Activated naive CD8-positive, alpha-beta T cell treated with anti-CD3 and anti-CD28 coated beads, Interleukin-2, amount 10 ng/mL, durations not matched to agents 7 days and 5 days (primary cell): ENCODE measurements around the gene PDS5A. TPM values are rescaled to one million over a fixed set of nuclear protein-coding genes. Genes with fewer than 3 reads are reported as not detected.
"Not testable (repeated sequence)": the region's sequence is repeated elsewhere in the genome, so short reads cannot be mapped to it uniquely, and the experiment has no call there.

ENCODE experiments used
- ATAC-seq: fragments of 150-1000 bp; cut with Tn5 transposase; one replicate; pipeline ENCODE4 v1.10.0; 2021; ENCODE audit warnings: low read depth, moderate library complexity
- POLR2A ChIA-PET: fragments of 350-600 bp; sonication (Branson Sonifier 250); formaldehyde crosslinking; loops from one replicate; lab custom pipeline; 2021; ENCODE audit warnings: antibody characterized with exemption; lab: Charles Lee
- DNase-seq: peaks from one replicate; pipeline ENCODE4 v3.0.0; 2021
- H3K27ac Mint-ChIP-seq: one replicate; pipeline ENCODE4 v1.8.0; 2022; ENCODE audit warnings: mild to moderate bottlenecking, mixed read lengths
- H3K27me3 Mint-ChIP-seq: one replicate; pipeline ENCODE4 v1.8.0; 2022; ENCODE audit warnings: mild to moderate bottlenecking, moderate library complexity, mixed read lengths
- H3K36me3 Mint-ChIP-seq: one replicate; pipeline ENCODE4 v1.8.0; 2021; ENCODE audit warnings: mild to moderate bottlenecking, mixed read lengths
- H3K4me1 Mint-ChIP-seq: one replicate; pipeline ENCODE4 v1.8.0; 2021; ENCODE audit warnings: mixed read lengths
- H3K4me3 Mint-ChIP-seq: one replicate; pipeline ENCODE4 v1.8.0; 2022; ENCODE audit warnings: mild to moderate bottlenecking, moderate library complexity, mixed read lengths
- H3K9me3 Mint-ChIP-seq: one replicate; pipeline ENCODE4 v1.8.0; 2021; ENCODE audit warnings: mixed read lengths
- total RNA-seq, 2 experiments: library from RNA; stranded (reverse); gene quantifications; one replicate each; pipeline ENCODE4 v1.2.3, GENCODE V29; 2021

The PDS5A gene
- total RNA-seq, 2 experiments from 2014 or later, result 96.7 to 99.9 TPM

- Mint-ChIP-seq H3K9me3 (no peaks in the 10 kb centered on the region), H3K27me3 (no peaks in the 10 kb centered on the region), H3K4me1 (peaks cover 2% of the 10 kb centered on the region), H3K36me3 (peaks cover 28% of the 10 kb centered on the region), H3K4me3 (no peak overlapping the region), H3K27ac (no peak overlapping the region)
- POLR2A ChIA-PET, result interaction anchor here (0.6 kb wide), 1 partner anchor 167 kb away, joined by 8 read pairs; no protein-coding TSS in a partner anchor
- DNase-seq (no peak), ATAC-seq (no peak)
These were observed 151.9 kb downstream of the PDS5A start for GRCh38 chr4:39825741-39826231.

- Mint-ChIP-seq H3K4me3 (no peak overlapping the region), H3K4me1 (peaks cover 2% of the 10 kb centered on the region), H3K27ac (no peak overlapping the region), H3K9me3 (no peaks in the 10 kb centered on the region), H3K27me3 (no peaks in the 10 kb centered on the region), H3K36me3 (peaks cover 26% of the 10 kb centered on the region)
- DNase-seq (no peak), ATAC-seq (no peak)
- POLR2A ChIA-PET, result no interaction called here
These were observed 152.6 kb downstream of the PDS5A start for GRCh38 chr4:39825090-39825489.

- no peak overlapping the region for H3K4me3 Mint-ChIP-seq
- no peak for ATAC-seq
- POLR2A ChIA-PET, result no interaction called here
- peaks cover 19% of the 10 kb centered on the region for H3K36me3 Mint-ChIP-seq
- no peaks in the 10 kb centered on the region for H3K9me3 Mint-ChIP-seq
- H3K27ac Mint-ChIP-seq, result no peak overlapping the region
- H3K4me1 Mint-ChIP-seq, result peaks cover 2% of the 10 kb centered on the region
- DNase-seq, result no peak
- no peaks in the 10 kb centered on the region for H3K27me3 Mint-ChIP-seq
These were observed 154.5 kb downstream of the PDS5A start for GRCh38 chr4:39823191-39823590.

- H3K36me3 Mint-ChIP-seq, result peaks cover 19% of the 10 kb centered on the region
- DNase-seq (no peak), ATAC-seq (no peak)
- H3K4me3 Mint-ChIP-seq, result no peak overlapping the region
- no peak overlapping the region for H3K27ac Mint-ChIP-seq
- POLR2A ChIA-PET, result no interaction called here
- H3K4me1 Mint-ChIP-seq, result peaks cover 2% of the 10 kb centered on the region
- no peaks in the 10 kb centered on the region for H3K9me3 Mint-ChIP-seq
- H3K27me3 Mint-ChIP-seq, result no peaks in the 10 kb centered on the region
These were observed 155.0 kb downstream of the PDS5A start for GRCh38 chr4:39822662-39823061.

- Mint-ChIP-seq H3K27ac (no peak overlapping the region), H3K4me1 (peaks cover 2% of the 10 kb centered on the region), H3K27me3 (no peaks in the 10 kb centered on the region), H3K4me3 (no peak overlapping the region), H3K36me3 (peaks cover 17% of the 10 kb centered on the region), H3K9me3 (no peaks in the 10 kb centered on the region)
- ATAC-seq (no peak), DNase-seq (no peak)
- POLR2A ChIA-PET, result no interaction called here
These were observed 155.8 kb downstream of the PDS5A start for GRCh38 chr4:39821951-39822350.

- no peaks in the 10 kb centered on the region for H3K9me3 Mint-ChIP-seq
- no peak overlapping the region for H3K27ac Mint-ChIP-seq
- POLR2A ChIA-PET, result no interaction called here
- H3K27me3 Mint-ChIP-seq, result no peaks in the 10 kb centered on the region
- ATAC-seq, result no peak
- H3K4me1 Mint-ChIP-seq, result peaks cover 2% of the 10 kb centered on the region
- no peak overlapping the region for H3K4me3 Mint-ChIP-seq
- DNase-seq, result no peak
- peaks cover 12% of the 10 kb centered on the region for H3K36me3 Mint-ChIP-seq
These were observed 157.5 kb downstream of the PDS5A start for GRCh38 chr4:39820186-39820585.

- no peak overlapping the region for H3K27ac Mint-ChIP-seq
- H3K27me3 Mint-ChIP-seq, result no peaks in the 10 kb centered on the region
- no peak overlapping the region for H3K4me3 Mint-ChIP-seq
- peaks cover 6% of the 10 kb centered on the region for H3K36me3 Mint-ChIP-seq
- POLR2A ChIA-PET, result no interaction called here
- DNase-seq (no peak), ATAC-seq (no peak)
- H3K9me3 Mint-ChIP-seq, result peaks cover 2% of the 10 kb centered on the region
- peaks cover 4% of the 10 kb centered on the region for H3K4me1 Mint-ChIP-seq
These were observed 159.1 kb downstream of the PDS5A start for GRCh38 chr4:39818646-39819045.

GRCh38 chr4:39814403-39815185 is 163.1 kb downstream of the PDS5A start:
- peak overlapping the region; percentile 31 for H3K4me3 Mint-ChIP-seq
- H3K36me3 Mint-ChIP-seq, result peaks cover 8% of the 10 kb centered on the region
- no peaks in the 10 kb centered on the region for H3K27me3 Mint-ChIP-seq
- DNase-seq (peak; percentile 41), ATAC-seq (peak; percentile 38)
- peaks cover 6% of the 10 kb centered on the region for H3K4me1 Mint-ChIP-seq
- H3K9me3 Mint-ChIP-seq, result peaks cover 16% of the 10 kb centered on the region
- POLR2A ChIA-PET, result no interaction called here
- peak overlapping the region; percentile 77 for H3K27ac Mint-ChIP-seq

GRCh38 chr4:39813761-39814160 is 163.9 kb downstream of the PDS5A start:
- H3K27me3 Mint-ChIP-seq, H3K4me3 Mint-ChIP-seq, POLR2A ChIA-PET, H3K27ac Mint-ChIP-seq, H3K4me1 Mint-ChIP-seq, ATAC-seq, DNase-seq, H3K36me3 Mint-ChIP-seq: not testable (repeated sequence)
- peaks cover 16% of the 10 kb centered on the region for H3K9me3 Mint-ChIP-seq

- DNase-seq, H3K36me3 Mint-ChIP-seq, H3K4me1 Mint-ChIP-seq, ATAC-seq, H3K4me3 Mint-ChIP-seq, H3K27me3 Mint-ChIP-seq, POLR2A ChIA-PET: not testable (repeated sequence)
- Mint-ChIP-seq H3K9me3 (peaks cover 16% of the 10 kb centered on the region), H3K27ac (peak overlapping the region; percentile 20)
These were observed 164.7 kb downstream of the PDS5A start for GRCh38 chr4:39813033-39813432.

- H3K4me1 Mint-ChIP-seq, result peaks cover 6% of the 10 kb centered on the region
- POLR2A ChIA-PET, result no interaction called here
- H3K36me3 Mint-ChIP-seq, result peaks cover 8% of the 10 kb centered on the region
- DNase-seq, result no peak
- H3K9me3 Mint-ChIP-seq, result peaks cover 16% of the 10 kb centered on the region
- ATAC-seq, result no peak
- no peaks in the 10 kb centered on the region for H3K27me3 Mint-ChIP-seq
- peak overlapping the region; percentile 61 for H3K4me3 Mint-ChIP-seq
- H3K27ac Mint-ChIP-seq, result peak overlapping the region; percentile 85
These were observed 165.2 kb downstream of the PDS5A start for GRCh38 chr4:39812500-39812899.

- ATAC-seq, result no peak
- Mint-ChIP-seq H3K4me3 (no peak overlapping the region), H3K27me3 (no peaks in the 10 kb centered on the region), H3K9me3 (peaks cover 14% of the 10 kb centered on the region), H3K36me3 (peaks cover 8% of the 10 kb centered on the region), H3K4me1 (peaks cover 3% of the 10 kb centered on the region), H3K27ac (no peak overlapping the region)
- POLR2A ChIA-PET, result no interaction called here
- no peak for DNase-seq
These were observed 169.4 kb downstream of the PDS5A start for GRCh38 chr4:39808231-39808749.

GRCh38 chr4:39802005-39802404 is 175.7 kb downstream of the PDS5A start:
- POLR2A ChIA-PET, result no interaction called here
- DNase-seq, result no peak
- H3K36me3 Mint-ChIP-seq, result no peaks in the 10 kb centered on the region
- ATAC-seq, result no peak
- no peak overlapping the region for H3K27ac Mint-ChIP-seq
- peaks cover 2% of the 10 kb centered on the region for H3K27me3 Mint-ChIP-seq
- no peaks in the 10 kb centered on the region for H3K9me3 Mint-ChIP-seq
- no peaks in the 10 kb centered on the region for H3K4me1 Mint-ChIP-seq
- no peak overlapping the region for H3K4me3 Mint-ChIP-seq

- H3K27ac Mint-ChIP-seq, ATAC-seq, POLR2A ChIA-PET, H3K4me3 Mint-ChIP-seq, DNase-seq, H3K36me3 Mint-ChIP-seq, H3K4me1 Mint-ChIP-seq, H3K9me3 Mint-ChIP-seq, H3K27me3 Mint-ChIP-seq: not testable (repeated sequence)
These were observed 184.7 kb downstream of the PDS5A start for GRCh38 chr4:39792976-39793375.
